GM08714 (cell line): ENCODE measurements around the gene TCTN1.
"Not testable (repeated sequence)": the region's sequence is repeated elsewhere in the genome, so short reads cannot be mapped to it uniquely, and the experiment has no call there.

Experiments used
- H3K4me3 ChIP-seq: fragments of 200-500 bp; sonication (Bioruptor generic); 2 replicates; pipeline ENCODE4 v1.5.1; 2014; ENCODE audit warnings: mild to moderate bottlenecking, low read length, inconsistent platforms
- ZNF274 ChIP-seq: IDR thresholded peaks from 2 replicates; pipeline ENCODE4 v1.6.1; 2012; ENCODE audit warnings: mild to moderate bottlenecking, low read depth, low read length

TCTN1 gene

GRCh38 chr12:110613771-110614684 is at the start of gene TCTN1:
Gene TCTN1, plus strand, starts transcription at chr12:110614129. Its CDS starts 54 bp downstream, at chr12:110614183.
- H3K4me3 ChIP-seq: peak within 1 kb of the TSS; percentile 86
- TF ChIP-seq ZNF274: no peak

GRCh38 chr12:110564471-110564991 is 49.4 kb upstream of the TCTN1 start:
- no peak for TF ChIP-seq ZNF274
- H3K4me3 ChIP-seq: no peak overlapping the region

GRCh38 chr12:110565894-110566871 is 47.7 kb upstream of the TCTN1 start:
- no peak overlapping the region for H3K4me3 ChIP-seq
- no peak for TF ChIP-seq ZNF274

- H3K4me3 ChIP-seq: no peak overlapping the region
Observed at GRCh38 chr12:110566993-110567392, 46.9 kb upstream of the TCTN1 start.

GRCh38 chr12:110568752-110569151 is 45.2 kb upstream of the TCTN1 start:
- H3K4me3 ChIP-seq: no peak overlapping the region
- TF ChIP-seq ZNF274: no peak

More at GRCh38 chr12:110566993-110567392, 46.9 kb upstream of the TCTN1 start:
- no peak for TF ChIP-seq ZNF274

GRCh38 chr12:110569838-110570237 is 44.1 kb upstream of the TCTN1 start:
- not testable (repeated sequence) for H3K4me3 ChIP-seq

GRCh38 chr12:110570798-110571197 is 43.1 kb upstream of the TCTN1 start:
- not testable (repeated sequence) for H3K4me3 ChIP-seq

- H3K4me3 ChIP-seq: no peak overlapping the region
- no peak for TF ChIP-seq ZNF274
Observed at GRCh38 chr12:110574044-110574443, 39.9 kb upstream of the TCTN1 start.

GRCh38 chr12:110574717-110575230 is 39.2 kb upstream of the TCTN1 start:
- not testable (repeated sequence) for H3K4me3 ChIP-seq

- no peak overlapping the region for H3K4me3 ChIP-seq
- TF ChIP-seq ZNF274: no peak
Observed at GRCh38 chr12:110575326-110575725, 38.6 kb upstream of the TCTN1 start.

- TF ChIP-seq ZNF274: no peak
- H3K4me3 ChIP-seq: no peak overlapping the region
Observed at GRCh38 chr12:110576504-110576903, 37.4 kb upstream of the TCTN1 start.

GRCh38 chr12:110577864-110578693 is 35.9 kb upstream of the TCTN1 start:
- no peak for TF ChIP-seq ZNF274
- peak overlapping the region; percentile 34 for H3K4me3 ChIP-seq

- peak overlapping the region; percentile 20; the same call in 1 of the 2 replicates for H3K4me3 ChIP-seq
- TF ChIP-seq ZNF274: no peak
Observed at GRCh38 chr12:110578694-110579534, 35.0 kb upstream of the TCTN1 start.
